ENCODE results near the gene CORO6. TPM values are rescaled to one million over a fixed set of nuclear protein-coding genes. Genes with fewer than 3 reads are reported as not detected.
"Not testable (repeated sequence)": the region's sequence is repeated elsewhere in the genome, so short reads cannot be mapped to it uniquely, and the experiment has no call there.

The CORO6 gene
- total RNA-seq, 4 donors from 2014 or later: 65.3 to 161 (median 99.2) TPM

- intact Hi-C loops (cut with DNase I): no loop called here
- no peak for DNase-seq
- H3K27me3 ChIP-seq: no peaks in the 10 kb centered on the region
- TF ChIP-seq POLR2A (IDR thresholded peaks at IDR 0.05): no peak
- TF ChIP-seq, protein P1, sequence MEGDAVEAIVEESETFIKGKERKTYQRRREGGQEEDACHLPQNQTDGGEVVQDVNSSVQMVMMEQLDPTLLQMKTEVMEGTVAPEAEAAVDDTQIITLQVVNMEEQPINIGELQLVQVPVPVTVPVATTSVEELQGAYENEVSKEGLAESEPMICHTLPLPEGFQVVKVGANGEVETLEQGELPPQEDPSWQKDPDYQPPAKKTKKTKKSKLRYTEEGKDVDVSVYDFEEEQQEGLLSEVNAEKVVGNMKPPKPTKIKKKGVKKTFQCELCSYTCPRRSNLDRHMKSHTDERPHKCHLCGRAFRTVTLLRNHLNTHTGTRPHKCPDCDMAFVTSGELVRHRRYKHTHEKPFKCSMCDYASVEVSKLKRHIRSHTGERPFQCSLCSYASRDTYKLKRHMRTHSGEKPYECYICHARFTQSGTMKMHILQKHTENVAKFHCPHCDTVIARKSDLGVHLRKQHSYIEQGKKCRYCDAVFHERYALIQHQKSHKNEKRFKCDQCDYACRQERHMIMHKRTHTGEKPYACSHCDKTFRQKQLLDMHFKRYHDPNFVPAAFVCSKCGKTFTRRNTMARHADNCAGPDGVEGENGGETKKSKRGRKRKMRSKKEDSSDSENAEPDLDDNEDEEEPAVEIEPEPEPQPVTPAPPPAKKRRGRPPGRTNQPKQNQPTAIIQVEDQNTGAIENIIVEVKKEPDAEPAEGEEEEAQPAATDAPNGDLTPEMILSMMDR (IDR thresholded peaks at IDR 0.05): no peak
- peaks cover 10 to 25% of the 10 kb centered on the region in 2 donors for H3K4me1 ChIP-seq
- H3K4me3 ChIP-seq (replicated peaks in 1 of 3): no peak overlapping the region
- no peaks in the 10 kb centered on the region for H3K9me3 ChIP-seq
- peak overlapping the region in 1 of 3 donors; percentile 14 for H3K27ac ChIP-seq
- WGBS, 2 donors: 85 to 89% methylated on average over 1 of the region's 1 CpG
- H3K36me3 ChIP-seq: peaks cover 0 to 7% of the 10 kb centered on the region in 2 donors
Observed at GRCh38 chr17:29653995-29654714, 31.4 kb upstream of the CORO6 start.

DNA sequence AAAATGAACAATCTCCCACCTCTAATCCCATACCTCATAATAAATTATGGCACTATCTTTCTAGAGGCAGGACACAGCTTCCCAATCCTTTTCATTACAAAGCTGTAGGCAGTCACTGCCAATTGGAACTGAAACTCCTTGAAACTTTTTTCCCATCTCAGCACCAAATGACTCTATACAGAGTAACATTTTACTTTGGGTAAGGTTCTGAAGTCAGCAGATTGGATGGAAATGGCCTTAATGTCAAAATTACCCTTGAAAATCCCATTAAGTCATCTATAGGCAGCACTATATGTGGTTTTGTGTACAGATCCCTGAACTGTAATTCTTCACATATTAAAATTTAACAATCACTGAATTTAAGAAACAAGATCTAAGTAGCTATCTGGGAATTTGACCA lies 30.3 kb upstream of the CORO6 start:
- Histone ChIP-seq H3K36me3 (peaks cover 0 to 7% of the 10 kb centered on the region in 2 donors), H3K4me3 (replicated peaks in 1 of 3) (no peak overlapping the region), H3K27ac (no peak overlapping the region), H3K9me3 (no peaks in the 10 kb centered on the region), H3K4me1 (peaks cover 10 to 28% of the 10 kb centered on the region in 2 donors), H3K27me3 (no peaks in the 10 kb centered on the region)
- intact Hi-C loops (cut with DNase I): no loop called here
- no peak for DNase-seq
- TF ChIP-seq POLR2A (IDR thresholded peaks at IDR 0.05): no peak
- TF ChIP-seq, protein P1 (IDR thresholded peaks at IDR 0.05): no peak

DNA sequence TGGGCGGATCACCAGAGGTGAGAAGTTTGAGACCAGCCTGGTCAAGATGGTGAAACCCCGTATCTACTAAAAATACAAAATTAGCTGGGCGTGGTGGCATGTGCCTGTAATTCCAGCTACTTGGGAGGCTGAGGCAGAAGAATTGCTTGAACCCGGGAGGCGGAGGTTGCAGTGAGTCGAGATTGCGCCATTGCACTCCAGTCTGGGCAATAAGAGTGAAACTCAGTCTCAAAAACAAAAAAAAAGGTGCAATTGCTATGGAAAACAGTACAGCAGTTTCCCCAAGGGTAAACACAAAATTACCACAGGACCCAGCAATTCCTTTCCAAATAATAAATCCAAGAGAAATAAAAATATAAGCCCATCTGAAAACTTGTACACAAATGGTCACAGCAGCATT lies 29.2 kb upstream of the CORO6 start:
- H3K36me3 ChIP-seq; H3K4me3 ChIP-seq (replicated peaks in 1 of 3); H3K9me3 ChIP-seq; DNase-seq; H3K27me3 ChIP-seq; intact Hi-C loops (cut with DNase I): not testable (repeated sequence)
- Histone ChIP-seq H3K27ac (peak overlapping the region; percentile 25 to 58 (median 48)), H3K4me1 (peaks cover 10 to 28% of the 10 kb centered on the region in 2 donors)
- 91 to 95% methylated on average over 7 of the region's 7 CpGs for WGBS, 2 donors

GRCh38 chr17:29650396-29650795 lies 27.7 kb upstream of the CORO6 start:
- no peaks in the 10 kb centered on the region for H3K9me3 ChIP-seq
- intact Hi-C loops (cut with DNase I): no loop called here
- peaks cover 18 to 40% of the 10 kb centered on the region in 2 donors for H3K4me1 ChIP-seq
- TF ChIP-seq POLR2A (IDR thresholded peaks at IDR 0.05): no peak
- TF ChIP-seq, protein P1 (IDR thresholded peaks at IDR 0.05): no peak
- no peak overlapping the region for H3K4me3 ChIP-seq (replicated peaks in 1 of 3)
- H3K27ac ChIP-seq: peak overlapping the region; percentile 16 to 58 (median 48)
- WGBS, 2 donors: 35 to 45% methylated on average over 4 of the region's 4 CpGs
- no peaks in the 10 kb centered on the region for H3K27me3 ChIP-seq
- DNase-seq: peak; percentile 67 to 75
- no peaks in the 10 kb centered on the region for H3K36me3 ChIP-seq

DNA sequence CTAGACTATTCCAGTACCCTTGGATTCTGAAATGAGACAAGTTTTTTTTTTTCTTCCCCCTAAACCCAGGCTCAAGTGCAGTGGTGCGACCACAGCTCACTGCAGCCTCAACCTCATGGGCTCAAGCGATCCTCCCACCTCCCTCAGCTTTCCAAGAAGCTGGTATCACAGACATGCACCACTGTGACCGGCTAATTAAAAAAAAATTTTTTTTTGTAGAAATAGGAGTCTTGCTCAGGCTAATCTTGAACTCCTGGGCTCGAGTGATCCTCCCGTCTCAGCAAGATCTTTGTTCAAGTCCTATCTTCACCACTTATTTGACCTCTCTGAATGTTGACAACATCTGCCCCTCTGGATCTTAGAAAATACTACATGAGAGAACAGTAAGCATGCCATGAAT lies 26.6 kb upstream of the CORO6 start:
- Histone ChIP-seq H3K9me3 (no peaks in the 10 kb centered on the region), H3K4me1 (peaks cover 26 to 50% of the 10 kb centered on the region in 2 donors), H3K27me3 (no peaks in the 10 kb centered on the region), H3K36me3 (no peaks in the 10 kb centered on the region), H3K27ac (peak overlapping the region; percentile 16 to 58 (median 48)), H3K4me3 (replicated peaks in 1 of 3) (no peak overlapping the region)
- intact Hi-C loops (cut with DNase I): no loop called here
- TF ChIP-seq, protein P1 (IDR thresholded peaks at IDR 0.05): no peak
- no peak for TF ChIP-seq POLR2A (IDR thresholded peaks at IDR 0.05)
- DNase-seq: no peak
- 92 to 96% methylated on average over 5 of the region's 5 CpGs for WGBS, 2 donors
